GM13976 (cell line): Measurements from ENCODE around the gene FAF1.
"Not testable (repeated sequence)": the region's sequence is repeated elsewhere in the genome, so short reads cannot be mapped to it uniquely, and the experiment has no call there.

Experiments
- DNase-seq: peaks from one replicate; pipeline ENCODE4 v3.0.0; 2012; ENCODE audit warnings: low spot score
- in situ Hi-C: fragments of 300-500 bp; cut with MboI; formaldehyde crosslinking; loops from one replicate; pipeline ENCODE4 v1.12.0; 2022; ENCODE audit warnings: low sequenced_read_pairs, mixed read lengths, inconsistent platforms; ENCODE audit not compliant: unreplicated experiment
- TF ChIP-seq, protein P1 (sequence below): IDR thresholded peaks from 2 replicates; pipeline ENCODE4 v1.5.1; 2012; ENCODE audit warnings: borderline replicate concordance, mild to moderate bottlenecking; ENCODE audit not compliant: insufficient read depth; ENCODE audit errors: extremely low read depth, missing control alignments, control extremely low read depth

Gene FAF1

DNA sequence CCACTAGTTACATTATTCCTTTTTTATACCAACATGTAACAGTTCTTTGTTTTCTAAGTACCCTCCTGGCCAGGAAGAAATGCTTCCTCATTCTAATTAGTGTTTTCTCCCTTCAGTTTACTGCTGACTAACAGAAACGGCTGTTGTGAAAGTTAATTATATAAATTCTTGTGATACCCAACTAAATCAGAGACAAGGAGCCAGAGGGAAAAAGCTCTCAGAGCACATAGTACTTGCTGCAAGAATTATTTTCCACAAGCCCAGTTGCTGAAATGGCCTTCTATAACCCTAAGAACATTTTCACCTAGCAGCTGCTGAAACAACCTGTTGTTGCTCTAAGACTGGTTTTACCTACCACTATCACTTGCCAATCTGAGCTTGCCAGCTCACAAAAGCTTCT, 82.4 kb downstream of the FAF1 start:
- no peak for DNase-seq
- TF ChIP-seq, protein P1, sequence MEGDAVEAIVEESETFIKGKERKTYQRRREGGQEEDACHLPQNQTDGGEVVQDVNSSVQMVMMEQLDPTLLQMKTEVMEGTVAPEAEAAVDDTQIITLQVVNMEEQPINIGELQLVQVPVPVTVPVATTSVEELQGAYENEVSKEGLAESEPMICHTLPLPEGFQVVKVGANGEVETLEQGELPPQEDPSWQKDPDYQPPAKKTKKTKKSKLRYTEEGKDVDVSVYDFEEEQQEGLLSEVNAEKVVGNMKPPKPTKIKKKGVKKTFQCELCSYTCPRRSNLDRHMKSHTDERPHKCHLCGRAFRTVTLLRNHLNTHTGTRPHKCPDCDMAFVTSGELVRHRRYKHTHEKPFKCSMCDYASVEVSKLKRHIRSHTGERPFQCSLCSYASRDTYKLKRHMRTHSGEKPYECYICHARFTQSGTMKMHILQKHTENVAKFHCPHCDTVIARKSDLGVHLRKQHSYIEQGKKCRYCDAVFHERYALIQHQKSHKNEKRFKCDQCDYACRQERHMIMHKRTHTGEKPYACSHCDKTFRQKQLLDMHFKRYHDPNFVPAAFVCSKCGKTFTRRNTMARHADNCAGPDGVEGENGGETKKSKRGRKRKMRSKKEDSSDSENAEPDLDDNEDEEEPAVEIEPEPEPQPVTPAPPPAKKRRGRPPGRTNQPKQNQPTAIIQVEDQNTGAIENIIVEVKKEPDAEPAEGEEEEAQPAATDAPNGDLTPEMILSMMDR: no peak
- in situ Hi-C loops: loop anchor here (10.0 kb wide), 1 partner anchor 307 kb away; no protein-coding TSS in a partner anchor

DNA sequence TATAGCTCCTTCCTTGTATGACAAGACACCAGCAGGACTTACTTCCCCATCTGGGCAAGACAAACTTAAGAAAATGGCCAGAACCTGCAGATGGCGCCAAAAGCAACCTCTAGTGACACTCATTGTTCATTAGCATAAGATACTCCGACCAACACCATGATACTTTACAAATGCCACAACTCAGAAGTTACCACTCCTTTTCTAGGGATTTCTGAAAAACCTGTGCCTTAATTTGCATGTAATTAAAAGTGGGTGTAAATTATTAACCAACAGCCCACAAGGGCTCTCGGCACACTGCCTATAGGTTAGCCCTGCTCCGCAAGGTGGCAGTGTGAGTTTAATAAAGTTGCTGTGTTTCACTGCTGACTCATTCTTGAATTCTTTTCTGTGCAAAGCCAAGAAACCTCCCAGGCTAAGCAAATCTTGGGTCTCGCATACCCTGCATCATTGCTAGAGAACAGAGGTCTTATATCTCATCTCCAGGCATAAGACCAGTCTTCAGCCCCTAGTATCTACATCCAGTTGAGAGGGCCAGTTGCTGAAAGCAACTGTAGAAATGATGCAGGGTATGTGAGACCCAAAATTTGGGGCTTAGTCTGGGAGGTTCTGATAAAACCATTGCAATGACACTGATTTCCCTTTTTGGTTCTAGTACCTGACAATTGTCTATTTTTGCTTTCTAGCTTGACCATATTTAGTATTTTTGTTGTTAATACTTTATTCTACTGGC, 86.4 kb downstream of the FAF1 start:
- TF ChIP-seq, protein P1: peak; percentile 74
- in situ Hi-C loops: loop anchor here (10.0 kb wide), 1 partner anchor 311 kb away; no protein-coding TSS in a partner anchor
- peak; percentile 63 for DNase-seq

DNA sequence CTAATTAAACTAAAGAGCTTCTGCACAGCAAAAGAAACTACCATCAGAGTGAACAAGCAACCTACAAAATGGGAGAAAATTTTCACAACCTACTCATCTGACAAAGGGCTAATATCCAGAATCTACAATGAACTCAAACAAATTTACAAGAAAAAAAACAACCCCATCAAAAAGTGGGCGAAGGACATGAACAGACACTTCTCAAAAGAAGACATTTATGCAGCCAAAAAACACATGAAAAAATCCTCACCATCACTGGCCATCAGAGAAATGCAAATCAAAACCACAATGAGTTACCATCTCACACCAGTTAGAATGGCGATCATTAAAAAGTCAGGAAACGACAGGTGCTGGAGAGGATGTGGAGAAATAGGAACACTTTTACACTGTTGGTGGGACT, 95.2 kb downstream of the FAF1 start:
- in situ Hi-C loops: not testable (repeated sequence)

DNA sequence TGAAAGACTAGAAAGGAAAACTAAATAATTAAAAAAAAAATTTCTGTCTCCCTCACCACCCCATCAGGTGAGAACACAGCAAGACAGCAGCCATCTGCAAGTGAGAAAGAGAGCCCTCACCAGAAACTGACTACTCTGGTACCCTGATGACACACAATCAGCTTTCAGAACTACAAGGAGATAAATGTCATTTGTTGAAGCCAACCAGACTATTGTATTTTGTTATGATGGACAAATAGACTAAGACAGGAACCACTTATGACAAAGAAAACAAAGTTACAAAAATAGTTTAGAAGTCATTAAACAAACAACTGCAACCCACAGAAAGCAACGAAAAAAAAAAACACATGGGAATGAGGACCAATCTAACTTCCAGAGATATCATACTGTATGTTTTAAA, 98.3 kb downstream of the FAF1 start:
- no peak for DNase-seq
- in situ Hi-C loops: no loop called here
- TF ChIP-seq, protein P1: no peak

More for the DNA sequence above, 95.2 kb downstream of the FAF1 start:
- not testable (repeated sequence) for DNase-seq

DNA sequence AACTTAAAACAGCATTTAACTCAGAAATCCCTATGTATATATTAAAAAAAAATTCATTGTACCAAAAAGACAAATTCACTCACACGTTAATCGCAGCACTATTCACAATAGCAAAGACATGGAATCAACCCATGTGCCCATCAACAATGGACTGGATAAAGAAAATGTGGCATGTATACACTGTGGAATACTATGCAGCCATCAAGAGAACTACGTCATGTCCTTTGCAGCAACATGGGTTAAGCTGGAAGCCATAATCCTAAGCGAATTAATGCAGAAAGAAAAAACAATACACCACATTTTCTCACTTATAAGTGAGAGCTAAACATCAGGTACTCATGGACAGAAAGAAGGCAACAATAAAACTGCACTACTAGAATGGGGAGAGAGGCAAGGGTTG, 99.4 kb downstream of the FAF1 start:
- TF ChIP-seq, protein P1: no peak
- DNase-seq: no peak
- in situ Hi-C loops: no loop called here

DNA sequence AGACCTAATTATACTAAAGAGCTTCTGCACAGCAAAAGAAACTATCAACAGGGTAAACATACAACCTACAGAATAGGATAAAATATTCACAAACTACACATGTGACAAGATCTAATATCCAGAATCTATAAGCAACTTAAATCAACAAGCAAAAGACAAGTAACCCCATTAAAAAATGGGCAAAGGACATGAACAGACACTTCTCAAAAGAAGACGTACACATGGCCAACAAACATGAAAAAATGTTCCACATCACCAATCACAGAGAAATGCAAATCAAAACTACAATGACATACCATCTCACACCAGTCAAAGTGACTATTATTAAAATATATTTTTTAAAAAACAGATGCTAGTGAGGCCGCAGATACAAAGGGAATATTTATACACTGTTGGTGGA, 99.8 kb downstream of the FAF1 start:
- TF ChIP-seq, protein P1: no peak
- no peak for DNase-seq
- in situ Hi-C loops: no loop called here

DNA sequence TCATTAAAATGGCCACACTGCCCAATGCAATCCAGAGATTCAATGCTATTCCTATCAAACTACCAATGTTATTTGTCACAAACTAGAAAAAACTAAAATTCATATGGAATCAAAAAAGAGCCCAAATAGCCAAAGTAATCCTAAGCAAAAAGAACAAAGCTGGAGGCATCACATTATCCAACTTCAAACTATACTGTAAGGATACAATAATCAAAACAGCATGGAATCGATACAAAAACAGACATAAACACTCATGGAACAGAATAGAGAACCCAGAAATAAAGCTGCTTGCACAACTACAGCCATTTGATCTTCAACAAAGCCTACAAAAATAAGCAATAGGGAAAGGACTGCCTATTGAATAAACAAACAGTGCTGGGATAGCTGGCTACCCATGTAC, 100.4 kb downstream of the FAF1 start:
- TF ChIP-seq, protein P1: no peak
- no peak for DNase-seq
- in situ Hi-C loops: no loop called here
